MM.1S (cell line): ENCODE results near the gene TRAM2.

Experiments
- DNase-seq: peaks from one replicate; pipeline ENCODE4 v3.0.0-alpha.2; 2015
- H2AFZ ChIP-seq: fragments of 300-600 bp; sonication (generic); 2 replicates; pipeline ENCODE4 v1.6.0; 2016; ENCODE audit warnings: antibody characterized with exemption, low read length
- H3F3A ChIP-seq: fragments of 300-600 bp; sonication (generic); 2 replicates; pipeline ENCODE4 v1.6.1; 2016; ENCODE audit warnings: mild to moderate bottlenecking, antibody characterized with exemption, low read length, moderate library complexity, mixed read lengths; ENCODE audit not compliant: insufficient read depth
- H3K27ac ChIP-seq: fragments of 300-600 bp; sonication (generic); 2 replicates; pipeline ENCODE4 v1.5.1; 2016; ENCODE audit warnings: mild to moderate bottlenecking, low read length
- H3K27me3 ChIP-seq: fragments of 300-600 bp; sonication (generic); replicated peaks from 2 replicates; pipeline ENCODE4 v1.6.0; 2016; ENCODE audit warnings: low read length; ENCODE audit not compliant: insufficient read depth
- H3K36me3 ChIP-seq: fragments of 300-600 bp; sonication (generic); replicated peaks from 2 replicates; pipeline ENCODE4 v1.6.1; 2016; ENCODE audit warnings: mild to moderate bottlenecking, low read length, mixed read lengths; ENCODE audit not compliant: insufficient read depth
- H3K4me1 ChIP-seq: fragments of 300-600 bp; sonication (generic); 2 replicates; pipeline ENCODE4 v1.6.1; 2016; ENCODE audit warnings: low read length, mixed read lengths
- H3K4me2 ChIP-seq: fragments of 300-600 bp; sonication (generic); 2 replicates; pipeline ENCODE4 v1.6.0; 2016; ENCODE audit warnings: low read depth, low read length
- H3K4me3 ChIP-seq: fragments of 300-600 bp; sonication (generic); 2 replicates; pipeline ENCODE4 v1.5.1; 2016; ENCODE audit warnings: low read length, mixed read lengths
- H3K79me2 ChIP-seq: fragments of 300-600 bp; sonication (generic); 2 replicates; pipeline ENCODE4 v1.6.1; 2016; ENCODE audit warnings: mixed run types, low read length, mixed read lengths
- H3K9ac ChIP-seq: fragments of 300-600 bp; sonication (generic); 2 replicates; pipeline ENCODE4 v1.6.1; 2016; ENCODE audit warnings: low read length, mixed read lengths
- H3K9me2 ChIP-seq: fragments of 300-600 bp; sonication (generic); replicated peaks from 2 replicates; pipeline ENCODE4 v1.6.1; 2016; ENCODE audit warnings: mild to moderate bottlenecking, low read length, mixed read lengths; ENCODE audit not compliant: insufficient read depth
- H3K9me3 ChIP-seq: fragments of 300-600 bp; sonication (generic); replicated peaks from 2 replicates; pipeline ENCODE4 v1.6.1; 2016; ENCODE audit warnings: mild to moderate bottlenecking, low read length, mixed read lengths; ENCODE audit not compliant: insufficient read depth
- H4K20me1 ChIP-seq: fragments of 300-600 bp; sonication (generic); 2 replicates; pipeline ENCODE4 v1.6.1; 2016; ENCODE audit warnings: mild to moderate bottlenecking, low read length, moderate library complexity, mixed read lengths; ENCODE audit not compliant: insufficient read depth
- CTCF ChIP-seq: fragments of 300-600 bp; sonication (generic); IDR thresholded peaks from 2 replicates; pipeline ENCODE4 v1.5.1; 2016; ENCODE audit warnings: antibody characterized with exemption, low read length, mixed read lengths
- EZH2 ChIP-seq: fragments of 300-600 bp; sonication (generic); optimal IDR thresholded peaks from 2 replicates; pipeline ENCODE3; 2017; ENCODE audit warnings: low read depth, mild to moderate bottlenecking, antibody characterized with exemption, low read length, mixed read lengths
- EZH2phosphoT487 ChIP-seq: fragments of 300-600 bp; sonication (generic); IDR thresholded peaks from 2 replicates; pipeline ENCODE4 v1.6.1; 2018; ENCODE audit warnings: antibody characterized with exemption, low read length

TRAM2 gene

GRCh38 chr6:52612336-52613054 is 35.6 kb upstream of the TRAM2 start:
- Histone ChIP-seq H3K9ac (no peak overlapping the region), H3K4me2 (no peak overlapping the region), H3K27ac (no peak overlapping the region), H3K27me3 (no peaks in the 10 kb centered on the region), H3F3A (no peaks in the 10 kb centered on the region), H3K4me1 (no peaks in the 10 kb centered on the region), H4K20me1 (no peaks in the 10 kb centered on the region), H3K9me3 (no peaks in the 10 kb centered on the region), H3K36me3 (no peaks in the 10 kb centered on the region), H2AFZ (no peak overlapping the region), H3K79me2 (no peaks in the 10 kb centered on the region), H3K4me3 (no peak overlapping the region), H3K9me2 (no peaks in the 10 kb centered on the region; the same call in 1 of the 2 replicates)
- no peak for DNase-seq
- TF ChIP-seq EZH2phosphoT487 = no peak

DNA sequence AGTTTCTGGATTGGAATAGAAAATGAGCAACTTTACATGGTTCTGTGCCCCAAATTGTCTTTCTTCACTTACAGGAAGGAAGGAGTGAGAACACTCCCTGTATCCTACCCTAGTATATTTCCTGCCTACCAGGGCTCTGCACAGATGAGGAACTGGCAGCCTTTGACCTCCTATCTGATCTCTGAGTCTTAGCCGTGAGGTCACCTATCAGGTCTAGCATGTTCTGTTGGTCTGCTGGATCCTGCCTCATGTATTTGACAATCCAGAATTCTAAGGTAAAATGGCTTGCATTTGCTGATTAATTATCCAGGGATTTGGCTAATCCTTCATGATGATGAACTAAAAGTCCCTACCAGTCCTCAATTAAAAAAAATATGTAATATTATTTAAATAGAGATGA is 35.0 kb upstream of the TRAM2 start:
- TF ChIP-seq EZH2 (no peak), CTCF (no peak), EZH2phosphoT487 (no peak)
- H3K27me3 ChIP-seq = no peaks in the 10 kb centered on the region
- H4K20me1 ChIP-seq = no peaks in the 10 kb centered on the region
- no peaks in the 10 kb centered on the region; the same call in 1 of the 2 replicates for H3K9me2 ChIP-seq
- no peaks in the 10 kb centered on the region for H3K9me3 ChIP-seq
- no peak for DNase-seq
- no peaks in the 10 kb centered on the region for H3K4me1 ChIP-seq
- no peak overlapping the region for H3K4me2 ChIP-seq
- no peak overlapping the region for H3K9ac ChIP-seq
- H3F3A ChIP-seq = no peaks in the 10 kb centered on the region
- H3K4me3 ChIP-seq = no peak overlapping the region
- H3K36me3 ChIP-seq = no peaks in the 10 kb centered on the region
- no peak overlapping the region for H2AFZ ChIP-seq
- no peak overlapping the region for H3K27ac ChIP-seq
- no peaks in the 10 kb centered on the region for H3K79me2 ChIP-seq

DNA sequence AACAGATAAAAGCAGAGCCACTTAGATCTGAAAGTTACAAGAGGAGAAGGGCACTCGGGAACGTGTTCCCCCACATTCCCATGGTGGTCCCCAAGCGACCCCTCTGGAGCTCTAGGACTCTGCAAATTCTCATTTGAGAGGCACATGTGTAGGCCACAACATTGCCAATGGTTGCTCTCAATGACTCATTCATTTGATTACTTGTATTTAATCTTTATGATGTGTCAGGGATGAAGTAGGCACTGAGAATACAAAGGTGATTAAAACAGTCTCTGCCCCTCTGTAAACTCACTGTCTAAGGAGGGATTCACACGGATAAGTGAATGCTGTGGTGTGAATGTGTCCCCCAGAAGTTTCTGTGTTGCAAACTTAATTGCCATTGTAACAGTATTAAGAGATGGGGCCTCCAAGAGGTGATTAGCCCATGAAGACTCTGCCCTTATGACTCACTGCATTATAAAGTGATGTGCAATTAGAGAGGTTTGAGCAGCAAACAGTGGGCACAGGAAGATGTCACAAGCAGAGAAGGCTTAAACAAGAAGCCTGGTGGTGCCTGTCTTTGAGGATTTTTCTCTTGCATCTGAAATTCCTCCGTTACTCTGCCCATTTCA is 34.0 kb upstream of the TRAM2 start:
- Histone ChIP-seq H3F3A (no peaks in the 10 kb centered on the region), H2AFZ (no peak overlapping the region), H3K9me2 (no peaks in the 10 kb centered on the region), H4K20me1 (no peaks in the 10 kb centered on the region), H3K79me2 (no peaks in the 10 kb centered on the region), H3K9ac (no peak overlapping the region), H3K4me1 (no peaks in the 10 kb centered on the region), H3K27me3 (no peaks in the 10 kb centered on the region), H3K36me3 (no peaks in the 10 kb centered on the region), H3K4me2 (no peak overlapping the region), H3K27ac (no peak overlapping the region), H3K9me3 (no peaks in the 10 kb centered on the region), H3K4me3 (no peak overlapping the region)
- TF ChIP-seq CTCF = no peak
- no peak for TF ChIP-seq EZH2
- TF ChIP-seq EZH2phosphoT487 = no peak
- no peak for DNase-seq

- H3K9ac ChIP-seq = no peak overlapping the region
- H3K27me3 ChIP-seq = no peaks in the 10 kb centered on the region
- DNase-seq = no peak
- no peak overlapping the region for H2AFZ ChIP-seq
- H3K4me3 ChIP-seq = no peak overlapping the region
- no peaks in the 10 kb centered on the region for H3K9me3 ChIP-seq
- H3K36me3 ChIP-seq = no peaks in the 10 kb centered on the region
- H3K4me2 ChIP-seq = no peak overlapping the region
- H3K27ac ChIP-seq = no peak overlapping the region
- no peaks in the 10 kb centered on the region for H3K79me2 ChIP-seq
- no peaks in the 10 kb centered on the region for H3K9me2 ChIP-seq
- H3K4me1 ChIP-seq = no peaks in the 10 kb centered on the region
- no peaks in the 10 kb centered on the region for H3F3A ChIP-seq
- H4K20me1 ChIP-seq = no peaks in the 10 kb centered on the region
- TF ChIP-seq EZH2phosphoT487 (no peak), EZH2 (no peak), CTCF (no peak)
Observed at GRCh38 chr6:52610011-52610410, 33.2 kb upstream of the TRAM2 start.
